DMS53 treated with DMSO at 0.1 percent for 48 hours (cell line): ENCODE measurements around the gene HES5.

Experiments
- DNase-seq: peaks from one replicate; lab custom pipeline; 2025; ENCODE audit not compliant: unreplicated experiment; lab: John Stamatoyannopoulos, UW

Gene HES5

DNA sequence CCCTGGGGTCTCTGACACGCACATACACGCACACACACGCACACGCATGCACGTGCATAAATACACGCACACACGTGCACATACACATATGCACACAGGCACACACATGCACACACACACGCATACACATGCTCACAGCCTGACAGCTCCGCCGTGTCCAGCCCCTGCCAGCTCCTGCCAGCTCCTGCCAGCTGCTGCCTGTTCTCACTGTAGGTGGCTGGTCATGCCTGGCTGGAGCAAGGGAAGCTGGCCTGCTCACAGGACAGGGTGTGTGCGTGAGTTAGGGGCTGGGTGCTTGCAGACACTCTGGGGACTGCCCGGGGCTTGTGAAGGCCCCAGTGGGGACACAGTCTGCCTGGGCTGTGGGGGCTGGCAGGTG lies 49.1 kb downstream of the HES5 start:
- DNase-seq = no peak

GRCh38 chr1:2480236-2480985 lies 49.7 kb downstream of the HES5 start:
- DNase-seq = no peak

- no peak for DNase-seq
Observed at GRCh38 chr1:2479618-2480017, 50.4 kb downstream of the HES5 start.

GRCh38 chr1:2479186-2479585 lies 50.9 kb downstream of the HES5 start:
- no peak for DNase-seq
